HEK293 (cell line): Measurements from ENCODE around the gene TMEM135.

Experiments
- CTCF ChIA-PET: fragments of 350-600 bp; formaldehyde crosslinking; extraction: SDS; loops from one replicate; lab custom pipeline; 2021; ENCODE audit warnings: antibody characterized with exemption; lab: Yijun Ruan, JAX
- POLR2A ChIA-PET: fragments of 300-600 bp; formaldehyde crosslinking; extraction: SDS; loops from one replicate; lab custom pipeline; 2020; ENCODE audit warnings: antibody characterized with exemption, inconsistent platforms; lab: Yijun Ruan, JAX
- H3K27ac ChIP-seq: fragments of 200-500 bp; sonication (Bioruptor generic); 2 replicates; pipeline ENCODE4 v1.5.1; 2014; ENCODE audit warnings: low read depth, low read length, control low read depth, inconsistent platforms; ENCODE audit errors: extremely low read depth
- H3K36me3 ChIP-seq, 2 experiments: fragments of 200-500 bp in 1 of 2; sonication (Bioruptor generic) in 1 of 2; 1 replicate in 1 of 2; 2 replicates in 1 of 2; pipeline ENCODE4 v1.5.1; 2014 to 2017; ENCODE audit warnings: inconsistent platforms in 2 of 2, low read length in 2 of 2; ENCODE audit not compliant: control insufficient read depth in 2 of 2, insufficient read depth in 1 of 2
- H3K4me1 ChIP-seq: fragments of 200-500 bp; sonication (Bioruptor generic); 2 replicates; pipeline ENCODE4 v1.5.1; 2014; ENCODE audit warnings: mild to moderate bottlenecking, low read length, inconsistent platforms; ENCODE audit not compliant: control insufficient read depth, insufficient read depth
- H3K4me3 ChIP-seq: 2 replicates; pipeline ENCODE4 v1.5.1; 2011; ENCODE audit warnings: low read depth, mild to moderate bottlenecking, control low read depth, low read length, moderate library complexity
- H3K9me3 ChIP-seq: fragments of 200-500 bp; sonication (Bioruptor generic); 2 replicates; pipeline ENCODE4 v1.5.1; 2014; ENCODE audit warnings: low read depth, low read length, inconsistent platforms; ENCODE audit not compliant: control insufficient read depth, insufficient read depth
- HIC1 ChIP-seq: fragments of 450-650 bp; formaldehyde crosslinking; IDR thresholded peaks from 2 replicates; pipeline ENCODE4 v1.5.1; 2016; ENCODE audit warnings: missing biosample characterization, missing genetic modification characterization
- INSM2 ChIP-seq: fragments of 450-650 bp; formaldehyde crosslinking; IDR thresholded peaks from 2 replicates; pipeline ENCODE4 v1.5.1; 2016; ENCODE audit warnings: missing biosample characterization, missing genetic modification characterization
- REST ChIP-seq: fragments of 450-650 bp; formaldehyde crosslinking; IDR thresholded peaks from 2 replicates; pipeline ENCODE4 v1.5.1; 2016; ENCODE audit warnings: missing biosample characterization, missing genetic modification characterization
- SP7 ChIP-seq: fragments of 450-650 bp; formaldehyde crosslinking; IDR thresholded peaks from 2 replicates; pipeline ENCODE4 v1.5.1; 2016; ENCODE audit warnings: missing biosample characterization, missing genetic modification characterization
- WT1 ChIP-seq: fragments of 450-650 bp; formaldehyde crosslinking; IDR thresholded peaks from 2 replicates; pipeline ENCODE4 v1.5.1; 2016; ENCODE audit warnings: missing biosample characterization, missing genetic modification characterization
- ZNF302 ChIP-seq: fragments of 450-650 bp; formaldehyde crosslinking; IDR thresholded peaks from 2 replicates; pipeline ENCODE4 v1.5.1; 2016; ENCODE audit warnings: missing biosample characterization, missing genetic modification characterization, low read depth
- ZNF311 ChIP-seq: fragments of 450-650 bp; formaldehyde crosslinking; IDR thresholded peaks from 2 replicates; pipeline ENCODE4 v1.5.1; 2017; ENCODE audit warnings: missing biosample characterization, missing genetic modification characterization, borderline replicate concordance
- ZNF354C ChIP-seq: fragments of 450-650 bp; formaldehyde crosslinking; IDR thresholded peaks from 2 replicates; pipeline ENCODE4 v1.5.1; 2016; ENCODE audit warnings: missing biosample characterization, missing genetic modification characterization, low read depth, borderline replicate concordance
- ZNF366 ChIP-seq: fragments of 450-650 bp; formaldehyde crosslinking; conservative IDR thresholded peaks from 2 replicates; pipeline ENCODE4 v1.5.1; 2016; ENCODE audit warnings: missing biosample characterization, missing genetic modification characterization
- ZNF521 ChIP-seq: fragments of 450-650 bp; formaldehyde crosslinking; IDR thresholded peaks from 2 replicates; pipeline ENCODE4 v1.5.1; 2017; ENCODE audit warnings: missing biosample characterization, mild to moderate bottlenecking, missing genetic modification characterization
- ZNF548 ChIP-seq: fragments of 450-650 bp; formaldehyde crosslinking; IDR thresholded peaks from 2 replicates; pipeline ENCODE4 v1.5.1; 2016; ENCODE audit warnings: missing biosample characterization, missing genetic modification characterization
- ZNF664 ChIP-seq: fragments of 450-650 bp; formaldehyde crosslinking; IDR thresholded peaks from 2 replicates; pipeline ENCODE4 v1.5.1; 2016; ENCODE audit warnings: missing biosample characterization, missing genetic modification characterization
- ZNF707 ChIP-seq: fragments of 450-650 bp; formaldehyde crosslinking; IDR thresholded peaks from 2 replicates; pipeline ENCODE4 v1.5.1; 2016; ENCODE audit warnings: missing biosample characterization, missing genetic modification characterization
- ZSCAN30 ChIP-seq: fragments of 450-650 bp; IDR thresholded peaks from 2 replicates; pipeline ENCODE4 v1.5.1; 2018; ENCODE audit warnings: missing biosample characterization, mild to moderate bottlenecking, missing genetic modification characterization, moderate library complexity
- TF ChIP-seq, protein P1 (sequence below): fragments of 450-650 bp; formaldehyde crosslinking; IDR thresholded peaks from 2 replicates; pipeline ENCODE4 v1.5.1; 2016; ENCODE audit warnings: missing biosample characterization, missing genetic modification characterization
- TF ChIP-seq, protein P2 (sequence below): fragments of 450-650 bp; IDR thresholded peaks from 2 replicates; pipeline ENCODE4 v1.5.1; 2018; ENCODE audit warnings: missing biosample characterization, mild to moderate bottlenecking, missing genetic modification characterization
- TF ChIP-seq, protein P3 (sequence below): IDR thresholded peaks from 2 replicates; pipeline ENCODE4 v1.6.1; 2011; ENCODE audit warnings: mild to moderate bottlenecking, low read depth, low read length, borderline replicate concordance

The TMEM135 gene

DNA sequence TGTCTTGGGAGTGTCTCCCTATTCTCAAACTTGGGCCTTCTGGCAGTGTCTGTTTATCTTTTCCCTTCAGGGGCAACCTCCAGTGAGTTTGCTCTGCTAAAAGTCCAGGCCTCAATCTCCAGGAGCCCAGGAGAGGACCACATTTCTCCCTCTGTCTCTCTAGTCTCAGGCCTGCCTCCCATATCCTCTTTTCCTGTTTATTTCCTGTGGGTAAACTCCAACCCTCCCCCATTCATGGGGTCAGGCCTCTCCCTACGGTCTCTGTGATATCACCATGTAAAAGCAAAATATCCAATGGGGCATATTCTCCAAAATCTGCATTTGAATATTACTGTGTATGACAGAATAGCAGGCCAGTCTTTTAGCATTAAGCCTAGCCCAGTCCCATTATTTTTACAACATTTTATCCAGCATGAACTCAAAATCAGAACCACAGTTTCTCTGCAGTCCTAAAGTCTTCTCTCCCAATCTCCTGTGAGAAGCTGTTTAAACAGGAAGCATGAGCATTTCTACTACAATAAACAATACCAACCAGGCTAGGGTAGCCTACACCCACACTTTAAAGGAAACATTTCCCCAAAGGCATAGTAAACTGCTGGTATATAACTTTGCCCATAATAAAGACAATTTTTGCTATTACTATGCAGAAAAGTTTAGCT is 18.0 kb upstream of the TMEM135 start:
- TF ChIP-seq ZNF548 (tag by site-specific recombination): no peak
- TF ChIP-seq, protein P1, sequence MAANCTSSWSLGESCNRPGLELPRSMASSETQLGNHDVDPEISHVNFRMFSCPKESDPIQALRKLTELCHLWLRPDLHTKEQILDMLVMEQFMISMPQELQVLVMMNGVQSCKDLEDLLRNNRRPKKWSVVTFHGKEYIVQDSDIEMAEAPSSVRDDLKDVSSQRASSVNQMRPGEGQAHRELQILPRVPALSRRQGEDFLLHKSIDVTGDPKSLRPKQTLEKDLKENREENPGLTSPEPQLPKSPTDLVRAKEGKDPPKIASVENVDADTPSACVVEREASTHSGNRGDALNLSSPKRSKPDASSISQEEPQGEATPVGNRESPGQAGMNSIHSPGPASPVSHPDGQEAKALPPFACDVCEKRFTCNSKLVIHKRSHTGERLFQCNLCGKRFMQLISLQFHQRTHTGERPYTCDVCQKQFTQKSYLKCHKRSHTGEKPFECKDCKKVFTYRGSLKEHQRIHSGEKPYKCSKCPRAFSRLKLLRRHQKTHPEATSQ (tag by site-specific recombination): no peak
- TF ChIP-seq ZNF707 (tag by site-specific recombination): no peak
- no peak for TF ChIP-seq INSM2
- TF ChIP-seq, protein P2, sequence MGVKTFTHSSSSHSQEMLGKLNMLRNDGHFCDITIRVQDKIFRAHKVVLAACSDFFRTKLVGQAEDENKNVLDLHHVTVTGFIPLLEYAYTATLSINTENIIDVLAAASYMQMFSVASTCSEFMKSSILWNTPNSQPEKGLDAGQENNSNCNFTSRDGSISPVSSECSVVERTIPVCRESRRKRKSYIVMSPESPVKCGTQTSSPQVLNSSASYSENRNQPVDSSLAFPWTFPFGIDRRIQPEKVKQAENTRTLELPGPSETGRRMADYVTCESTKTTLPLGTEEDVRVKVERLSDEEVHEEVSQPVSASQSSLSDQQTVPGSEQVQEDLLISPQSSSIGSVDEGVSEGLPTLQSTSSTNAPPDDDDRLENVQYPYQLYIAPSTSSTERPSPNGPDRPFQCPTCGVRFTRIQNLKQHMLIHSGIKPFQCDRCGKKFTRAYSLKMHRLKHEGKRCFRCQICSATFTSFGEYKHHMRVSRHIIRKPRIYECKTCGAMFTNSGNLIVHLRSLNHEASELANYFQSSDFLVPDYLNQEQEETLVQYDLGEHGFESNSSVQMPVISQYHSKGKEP (tag by site-specific recombination): no peak
- TF ChIP-seq ZNF302 (tag by site-specific recombination): no peak
- TF ChIP-seq ZNF664 (tag by site-specific recombination): no peak
- no peak for TF ChIP-seq ZNF354C
- TF ChIP-seq REST: no peak
- TF ChIP-seq HIC1 (tag by site-specific recombination): no peak
- TF ChIP-seq ZNF366: no peak
- no peak for TF ChIP-seq WT1 (tag by site-specific recombination)
- TF ChIP-seq, protein P3, sequence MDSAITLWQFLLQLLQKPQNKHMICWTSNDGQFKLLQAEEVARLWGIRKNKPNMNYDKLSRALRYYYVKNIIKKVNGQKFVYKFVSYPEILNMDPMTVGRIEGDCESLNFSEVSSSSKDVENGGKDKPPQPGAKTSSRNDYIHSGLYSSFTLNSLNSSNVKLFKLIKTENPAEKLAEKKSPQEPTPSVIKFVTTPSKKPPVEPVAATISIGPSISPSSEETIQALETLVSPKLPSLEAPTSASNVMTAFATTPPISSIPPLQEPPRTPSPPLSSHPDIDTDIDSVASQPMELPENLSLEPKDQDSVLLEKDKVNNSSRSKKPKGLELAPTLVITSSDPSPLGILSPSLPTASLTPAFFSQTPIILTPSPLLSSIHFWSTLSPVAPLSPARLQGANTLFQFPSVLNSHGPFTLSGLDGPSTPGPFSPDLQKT: no peak
- no peak for TF ChIP-seq ZNF311 (tag by site-specific recombination)
- no peak for TF ChIP-seq SP7 (tag by site-specific recombination)
- TF ChIP-seq ZSCAN30: no peak
- no peak for TF ChIP-seq ZNF521 (tag by site-specific recombination)
- H3K4me3 ChIP-seq: no peak overlapping the region
- no peaks in the 10 kb centered on the region for H3K9me3 ChIP-seq
- H3K27ac ChIP-seq: no peak overlapping the region
- ChIA-PET POLR2A (no interaction called here), CTCF (no interaction called here)
- H3K36me3 ChIP-seq: no peaks in the 10 kb centered on the region
- H3K4me1 ChIP-seq: no peaks in the 10 kb centered on the region
